H9 (cell line): ENCODE measurements around the gene SLC12A1. TPM values are rescaled to one million over a fixed set of nuclear protein-coding genes. Genes with fewer than 3 reads are reported as not detected.

Experiments used
- DNase-seq: peaks from one replicate; pipeline ENCODE4 v3.0.0-alpha.2; 2017
- H2AFZ ChIP-seq: one replicate; pipeline ENCODE4 v1.6.1; 2013; ENCODE audit warnings: mild to moderate bottlenecking, low read length, control low read depth, moderate library complexity
- H2AK5ac ChIP-seq: 2 replicates; pipeline ENCODE4 v1.6.1; 2013; ENCODE audit warnings: low read length, control low read depth, mixed read lengths; ENCODE audit not compliant: insufficient read length
- H2BK120ac ChIP-seq: one replicate; pipeline ENCODE4 v1.6.1; 2013; ENCODE audit warnings: low read depth, mild to moderate bottlenecking, low read length, control low read depth, inconsistent platforms; ENCODE audit not compliant: poor library complexity, severe bottlenecking
- H2BK12ac ChIP-seq: 2 replicates; pipeline ENCODE4 v1.6.1; 2013; ENCODE audit warnings: low read length, control low read depth, mixed read lengths, low read depth; ENCODE audit not compliant: insufficient read length
- H2BK15ac ChIP-seq: 2 replicates; pipeline ENCODE4 v1.6.1; 2013; ENCODE audit warnings: low read depth, low read length, control low read depth
- H2BK20ac ChIP-seq: one replicate; pipeline ENCODE4 v1.6.1; 2013; ENCODE audit warnings: low read depth, mild to moderate bottlenecking, low read length, control low read depth, inconsistent platforms; ENCODE audit not compliant: poor library complexity, severe bottlenecking
- H2BK5ac ChIP-seq: 2 replicates; pipeline ENCODE4 v1.6.1; 2013; ENCODE audit warnings: low read length, control low read depth, mixed read lengths; ENCODE audit not compliant: insufficient read length
- H3K14ac ChIP-seq: 2 replicates; pipeline ENCODE4 v1.6.1; 2013; ENCODE audit warnings: low read length, control low read depth; ENCODE audit not compliant: insufficient read depth
- H3K18ac ChIP-seq: 2 replicates; pipeline ENCODE4 v1.6.1; 2013; ENCODE audit warnings: low read depth, mild to moderate bottlenecking, mixed read lengths, low read length, control low read depth; ENCODE audit not compliant: insufficient read length
- H3K23ac ChIP-seq: 2 replicates; pipeline ENCODE4 v1.6.1; 2013; ENCODE audit warnings: low read length, control low read depth, mixed read lengths, low read depth; ENCODE audit not compliant: insufficient read length
- H3K23me2 ChIP-seq: 2 replicates; pipeline ENCODE4 v1.6.1; 2013; ENCODE audit warnings: low read depth, mild to moderate bottlenecking, mixed read lengths, low read length, control low read depth; ENCODE audit not compliant: insufficient read length, poor library complexity, severe bottlenecking
- H3K27ac ChIP-seq: 2 replicates; pipeline ENCODE4 v1.5.1; 2013; ENCODE audit warnings: low read length, control low read depth, mixed read lengths, low read depth; ENCODE audit not compliant: insufficient read length
- H3K27me3 ChIP-seq: 2 replicates; pipeline ENCODE4 v1.6.1; 2013; ENCODE audit warnings: low read length, control low read depth, inconsistent platforms; ENCODE audit not compliant: insufficient read depth
- H3K4ac ChIP-seq: 2 replicates; pipeline ENCODE4 v1.6.1; 2013; ENCODE audit warnings: low read depth, mild to moderate bottlenecking, control low read depth, inconsistent platforms, low read length, moderate library complexity
- H3K4me1 ChIP-seq: 2 replicates; pipeline ENCODE4 v1.6.1; 2013; ENCODE audit warnings: low read length, control low read depth, inconsistent platforms; ENCODE audit not compliant: insufficient read depth
- H3K4me2 ChIP-seq: 2 replicates; pipeline ENCODE4 v1.6.1; 2013; ENCODE audit warnings: low read length, control low read depth, mixed read lengths; ENCODE audit not compliant: insufficient read length, insufficient read depth
- H3K56ac ChIP-seq: 2 replicates; pipeline ENCODE4 v1.6.1; 2013; ENCODE audit warnings: low read depth, mild to moderate bottlenecking, mixed read lengths, low read length, control low read depth; ENCODE audit not compliant: insufficient read length
- H3K79me1 ChIP-seq: 2 replicates; pipeline ENCODE4 v1.6.1; 2013; ENCODE audit warnings: low read depth, mild to moderate bottlenecking, moderate library complexity, low read length, control low read depth, inconsistent platforms; ENCODE audit not compliant: insufficient read depth, poor library complexity, severe bottlenecking
- H3K79me2 ChIP-seq: 2 replicates; pipeline ENCODE4 v1.6.1; 2013; ENCODE audit warnings: low read length, control low read depth, inconsistent platforms; ENCODE audit not compliant: insufficient read depth
- H3K9ac ChIP-seq: 2 replicates; pipeline ENCODE4 v1.6.1; 2013; ENCODE audit warnings: low read length, control low read depth, mixed read lengths; ENCODE audit not compliant: insufficient read length; ENCODE audit errors: extremely low read depth
- H3K9me3 ChIP-seq: one replicate; pipeline ENCODE4 v1.6.1; 2013; ENCODE audit warnings: low read depth, low read length, inconsistent platforms; ENCODE audit not compliant: control insufficient read depth
- H3T11ph ChIP-seq: one replicate; pipeline ENCODE4 v1.6.1; 2013; ENCODE audit warnings: mild to moderate bottlenecking, low read length, control low read depth, inconsistent platforms
- H4K20me1 ChIP-seq: one replicate; pipeline ENCODE4 v1.6.1; 2013; ENCODE audit not compliant: control insufficient read depth, insufficient read length, insufficient read depth
- H4K5ac ChIP-seq: 2 replicates; pipeline ENCODE4 v1.6.1; 2013; ENCODE audit warnings: low read depth, mild to moderate bottlenecking, mixed read lengths, low read length, control low read depth; ENCODE audit not compliant: insufficient read length
- H4K8ac ChIP-seq: replicated peaks from 2 replicates; pipeline ENCODE4 v1.6.1; 2013; ENCODE audit warnings: low read length, control low read depth, mixed read lengths, low read depth; ENCODE audit not compliant: insufficient read length
- H4K91ac ChIP-seq: 2 replicates; pipeline ENCODE4 v1.6.1; 2013; ENCODE audit warnings: low read depth, mild to moderate bottlenecking, moderate library complexity, mixed read lengths, low read length, control low read depth; ENCODE audit not compliant: insufficient read length
- H3K27ac Mint-ChIP-seq, 3 experiments: 2 replicates in 2 of 3; 3 replicates in 1 of 3; pipeline ENCODE4 v1.8.0; 2020 to 2021; ENCODE audit warnings: mixed read lengths in 3 of 3, mild to moderate bottlenecking in 1 of 3, moderate library complexity in 1 of 3
- H3K27me3 Mint-ChIP-seq: 2 replicates; pipeline ENCODE4 v1.8.0; 2021; ENCODE audit warnings: low read depth, mild to moderate bottlenecking, moderate library complexity, mixed read lengths
- H3K36me3 Mint-ChIP-seq, 3 experiments: 2 replicates in 2 of 3; 3 replicates in 1 of 3; pipeline ENCODE4 v1.8.0; 2020 to 2021; ENCODE audit warnings: low read depth in 3 of 3, mixed read lengths in 3 of 3; ENCODE audit not compliant: insufficient read depth in 1 of 3
- H3K4me1 Mint-ChIP-seq, 2 experiments: 2 replicates each; pipeline ENCODE4 v1.8.0; 2020; ENCODE audit warnings: mixed read lengths in 2 of 2
- H3K4me3 Mint-ChIP-seq, 2 experiments: 2 replicates in 1 of 2; 3 replicates in 1 of 2; pipeline ENCODE4 v1.8.0; 2020 to 2021; ENCODE audit warnings: mild to moderate bottlenecking in 2 of 2, mixed read lengths in 2 of 2, moderate library complexity in 1 of 2
- H3K9me3 Mint-ChIP-seq, 2 experiments: 2 replicates in 1 of 2; 3 replicates in 1 of 2; pipeline ENCODE4 v1.8.0; 2020; ENCODE audit warnings: mild to moderate bottlenecking in 2 of 2, mixed read lengths in 2 of 2, moderate library complexity in 1 of 2
- CTCF ChIP-seq: fragments of 200-600 bp; sonication (generic); conservative IDR thresholded peaks from 3 replicates; pipeline ENCODE4 v1.8.0; 2021; ENCODE audit warnings: antibody characterized with exemption, mild to moderate bottlenecking
- WGBS: extraction: QIAGEN DNeasy Blood & Tissue Kit; methylation state at CpG from one replicate; pipeline ENCODE4 v1.1.7; 2013; ENCODE audit warnings: missing lambda C conversion rate, low lambda C conversion rate, mixed read lengths; ENCODE audit not compliant: insufficient read length; ENCODE audit errors: extremely low coverage; 5-methylcytosine and 5-hydroxymethylcytosine counted together
- total RNA-seq: library from RNA; stranded (reverse); gene quantifications from 2 replicates; pipeline ENCODE4 v1.2.1, GENCODE V29; 2021

SLC12A1 gene
- total RNA-seq, 1 experiment from 2014 or later, result 0.07 TPM

GRCh38 chr15:48318131-48318530 is 112.0 kb downstream of the SLC12A1 start:
- Histone ChIP-seq H4K5ac (no peak overlapping the region), H2AK5ac (no peak overlapping the region), H3K4me1 (peaks cover 2% of the 10 kb centered on the region; the same call in 1 of the 2 replicates), H2BK120ac (no peak overlapping the region), H3K4ac (no peak overlapping the region), H4K91ac (no peak overlapping the region), H4K20me1 (no peaks in the 10 kb centered on the region), H2BK5ac (no peak overlapping the region), H2BK12ac (no peak overlapping the region), H3K79me2 (no peaks in the 10 kb centered on the region), H3K18ac (no peak overlapping the region), H3K79me1 (no peaks in the 10 kb centered on the region), H4K8ac (no peak overlapping the region), H2BK20ac (no peak overlapping the region), H3K4me2 (no peak overlapping the region), H3K14ac (no peak overlapping the region), H3K23me2 (no peaks in the 10 kb centered on the region), H3K9me3 (no peaks in the 10 kb centered on the region), H3T11ph (no peak overlapping the region), H3K27me3 (no peaks in the 10 kb centered on the region), H3K23ac (no peak overlapping the region), H2AFZ (no peak overlapping the region), H2BK15ac (no peak overlapping the region), H3K27ac (no peak overlapping the region), H3K56ac (no peak overlapping the region), H3K9ac (no peak overlapping the region)
- WGBS, result no CpG with 5 or more reads among the region's 6 CpGs
- Mint-ChIP-seq H3K4me1 (peaks cover 24 to 28% of the 10 kb centered on the region in 2 experiments), H3K9me3 (peaks cover 0 to 3% of the 10 kb centered on the region in 2 experiments; a peak in 2 of 5 replicates), H3K27me3 (no peaks in the 10 kb centered on the region; the same call in 1 of the 2 replicates), H3K4me3 (no peak overlapping the region), H3K27ac (0 out of 7 replicates have a peak overlapping the region, but pooled peaks of 1 of the 3 experiments have one; percentile 64), H3K36me3 (peaks cover 0 to 7% (median 0%) of the 10 kb centered on the region in 3 experiments; a peak in 2 of 7 replicates)
- no peak for TF ChIP-seq CTCF
- peak; percentile 61 for DNase-seq
